Neural cell (in vitro differentiated cells): ENCODE results near the gene CRK.

Experiments
- SMC3 ChIP-seq: fragments of 450-650 bp; conservative IDR thresholded peaks from 2 replicates; pipeline ENCODE4 v1.6.1; 2014; ENCODE audit warnings: antibody characterized with exemption, mild to moderate bottlenecking, moderate library complexity; ENCODE audit not compliant: poor library complexity
- TAF1 ChIP-seq: IDR thresholded peaks from 2 replicates; pipeline ENCODE4 v1.6.1; 2012; ENCODE audit warnings: low read depth
- TF ChIP-seq, protein P1 (sequence below): fragments of 450-650 bp; IDR thresholded peaks from 2 replicates; pipeline ENCODE4 v1.5.1; 2014; ENCODE audit warnings: antibody characterized with exemption, mild to moderate bottlenecking, moderate library complexity; ENCODE audit not compliant: poor library complexity, severe bottlenecking
- TF ChIP-seq, protein P2 (sequence below): IDR thresholded peaks from 2 replicates; pipeline ENCODE4 v1.6.1; 2012; ENCODE audit warnings: borderline replicate concordance

DNA sequence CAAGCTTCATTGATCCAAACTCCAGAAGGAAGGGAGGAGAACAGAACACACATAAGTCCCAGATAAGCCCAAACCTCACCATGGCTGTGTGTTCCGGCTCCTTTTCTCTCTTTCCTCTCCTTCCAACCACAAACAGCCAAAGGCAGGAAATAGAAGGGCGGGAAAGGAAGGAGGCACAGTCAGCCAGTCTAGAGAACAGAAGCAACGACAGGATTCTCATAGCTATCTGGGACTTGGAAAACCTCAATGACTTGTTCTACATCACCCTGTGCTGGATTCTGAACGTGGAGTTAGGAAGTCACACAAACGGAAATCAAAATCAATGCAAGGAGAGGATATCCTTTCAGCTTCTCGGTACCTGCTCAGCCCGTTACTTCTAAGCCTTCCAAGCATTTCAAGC, 9.0 kb downstream of the CRK start:
- TF ChIP-seq SMC3 (no peak), TAF1 (no peak)
- TF ChIP-seq, protein P1, sequence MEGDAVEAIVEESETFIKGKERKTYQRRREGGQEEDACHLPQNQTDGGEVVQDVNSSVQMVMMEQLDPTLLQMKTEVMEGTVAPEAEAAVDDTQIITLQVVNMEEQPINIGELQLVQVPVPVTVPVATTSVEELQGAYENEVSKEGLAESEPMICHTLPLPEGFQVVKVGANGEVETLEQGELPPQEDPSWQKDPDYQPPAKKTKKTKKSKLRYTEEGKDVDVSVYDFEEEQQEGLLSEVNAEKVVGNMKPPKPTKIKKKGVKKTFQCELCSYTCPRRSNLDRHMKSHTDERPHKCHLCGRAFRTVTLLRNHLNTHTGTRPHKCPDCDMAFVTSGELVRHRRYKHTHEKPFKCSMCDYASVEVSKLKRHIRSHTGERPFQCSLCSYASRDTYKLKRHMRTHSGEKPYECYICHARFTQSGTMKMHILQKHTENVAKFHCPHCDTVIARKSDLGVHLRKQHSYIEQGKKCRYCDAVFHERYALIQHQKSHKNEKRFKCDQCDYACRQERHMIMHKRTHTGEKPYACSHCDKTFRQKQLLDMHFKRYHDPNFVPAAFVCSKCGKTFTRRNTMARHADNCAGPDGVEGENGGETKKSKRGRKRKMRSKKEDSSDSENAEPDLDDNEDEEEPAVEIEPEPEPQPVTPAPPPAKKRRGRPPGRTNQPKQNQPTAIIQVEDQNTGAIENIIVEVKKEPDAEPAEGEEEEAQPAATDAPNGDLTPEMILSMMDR: no peak
- TF ChIP-seq, protein P2, sequence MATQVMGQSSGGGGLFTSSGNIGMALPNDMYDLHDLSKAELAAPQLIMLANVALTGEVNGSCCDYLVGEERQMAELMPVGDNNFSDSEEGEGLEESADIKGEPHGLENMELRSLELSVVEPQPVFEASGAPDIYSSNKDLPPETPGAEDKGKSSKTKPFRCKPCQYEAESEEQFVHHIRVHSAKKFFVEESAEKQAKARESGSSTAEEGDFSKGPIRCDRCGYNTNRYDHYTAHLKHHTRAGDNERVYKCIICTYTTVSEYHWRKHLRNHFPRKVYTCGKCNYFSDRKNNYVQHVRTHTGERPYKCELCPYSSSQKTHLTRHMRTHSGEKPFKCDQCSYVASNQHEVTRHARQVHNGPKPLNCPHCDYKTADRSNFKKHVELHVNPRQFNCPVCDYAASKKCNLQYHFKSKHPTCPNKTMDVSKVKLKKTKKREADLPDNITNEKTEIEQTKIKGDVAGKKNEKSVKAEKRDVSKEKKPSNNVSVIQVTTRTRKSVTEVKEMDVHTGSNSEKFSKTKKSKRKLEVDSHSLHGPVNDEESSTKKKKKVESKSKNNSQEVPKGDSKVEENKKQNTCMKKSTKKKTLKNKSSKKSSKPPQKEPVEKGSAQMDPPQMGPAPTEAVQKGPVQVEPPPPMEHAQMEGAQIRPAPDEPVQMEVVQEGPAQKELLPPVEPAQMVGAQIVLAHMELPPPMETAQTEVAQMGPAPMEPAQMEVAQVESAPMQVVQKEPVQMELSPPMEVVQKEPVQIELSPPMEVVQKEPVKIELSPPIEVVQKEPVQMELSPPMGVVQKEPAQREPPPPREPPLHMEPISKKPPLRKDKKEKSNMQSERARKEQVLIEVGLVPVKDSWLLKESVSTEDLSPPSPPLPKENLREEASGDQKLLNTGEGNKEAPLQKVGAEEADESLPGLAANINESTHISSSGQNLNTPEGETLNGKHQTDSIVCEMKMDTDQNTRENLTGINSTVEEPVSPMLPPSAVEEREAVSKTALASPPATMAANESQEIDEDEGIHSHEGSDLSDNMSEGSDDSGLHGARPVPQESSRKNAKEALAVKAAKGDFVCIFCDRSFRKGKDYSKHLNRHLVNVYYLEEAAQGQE: no peak
